GM21528 (cell line): ENCODE data around the gene IGSF6.
"Not testable (repeated sequence)": the region's sequence is repeated elsewhere in the genome, so short reads cannot be mapped to it uniquely, and the experiment has no call there.

Experiments used
- ATAC-seq: cut with Tn5 transposase; IDR thresholded peaks from one replicate; pipeline ENCODE4 v1.9.1; 2021; ENCODE audit warnings: mild to moderate bottlenecking, moderate library complexity; ENCODE audit not compliant: unreplicated experiment, low FRiP score

The IGSF6 gene

GRCh38 chr16:21630866-21631265 lies 21.5 kb downstream of the IGSF6 start:
- ATAC-seq = not testable (repeated sequence)

- not testable (repeated sequence) for ATAC-seq
Observed at GRCh38 chr16:21629616-21630539, 22.5 kb downstream of the IGSF6 start.

GRCh38 chr16:21628772-21629171 lies 23.6 kb downstream of the IGSF6 start:
- ATAC-seq = no peak

GRCh38 chr16:21628121-21628726 lies 24.2 kb downstream of the IGSF6 start:
- ATAC-seq = no peak

GRCh38 chr16:21626659-21627277 lies 25.6 kb downstream of the IGSF6 start:
- no peak for ATAC-seq

- ATAC-seq = no peak
Observed at GRCh38 chr16:21625026-21625425, 27.4 kb downstream of the IGSF6 start.

- ATAC-seq = no peak
Observed at GRCh38 chr16:21622545-21622944, 29.9 kb downstream of the IGSF6 start.

GRCh38 chr16:21620592-21620991 lies 31.8 kb downstream of the IGSF6 start:
- no peak for ATAC-seq

- ATAC-seq = no peak
Observed at GRCh38 chr16:21619765-21620425, 32.5 kb downstream of the IGSF6 start.

GRCh38 chr16:21618281-21618680 lies 34.1 kb downstream of the IGSF6 start:
- ATAC-seq = no peak

- ATAC-seq = no peak
Observed at GRCh38 chr16:21617607-21618006, 34.8 kb downstream of the IGSF6 start.

GRCh38 chr16:21614896-21615295 lies 37.5 kb downstream of the IGSF6 start:
- ATAC-seq = no peak

GRCh38 chr16:21613781-21614180 lies 38.6 kb downstream of the IGSF6 start:
- ATAC-seq = no peak

GRCh38 chr16:21613361-21613760 lies 39.0 kb downstream of the IGSF6 start:
- ATAC-seq = no peak

- no peak for ATAC-seq
Observed at GRCh38 chr16:21611556-21612384, 40.6 kb downstream of the IGSF6 start.

GRCh38 chr16:21611198-21611555 lies 41.2 kb downstream of the IGSF6 start:
- ATAC-seq = no peak

- no peak for ATAC-seq
Observed at GRCh38 chr16:21610766-21611165, 41.6 kb downstream of the IGSF6 start.

GRCh38 chr16:21610006-21610544 lies 42.3 kb downstream of the IGSF6 start:
- ATAC-seq = no peak

GRCh38 chr16:21608639-21609328 lies 43.6 kb downstream of the IGSF6 start:
- no peak for ATAC-seq
